ENCODE measurements around the gene LRRC4C. TPM values are rescaled to one million over a fixed set of nuclear protein-coding genes. Genes with fewer than 3 reads are reported as not detected.
"Not testable (repeated sequence)": the region's sequence is repeated elsewhere in the genome, so short reads cannot be mapped to it uniquely, and the experiment has no call there.

Gene LRRC4C
- total RNA-seq, 1 experiment from 2014 or later: not detected

- no peak for DNase-seq (ENCODE audit: low spot score)
Observed at GRCh38 chr11:40713083-40713482, 746.4 kb downstream of the LRRC4C start.

GRCh38 chr11:40701027-40701426 lies 758.4 kb downstream of the LRRC4C start:
- no peak for DNase-seq (ENCODE audit: low spot score)

DNA sequence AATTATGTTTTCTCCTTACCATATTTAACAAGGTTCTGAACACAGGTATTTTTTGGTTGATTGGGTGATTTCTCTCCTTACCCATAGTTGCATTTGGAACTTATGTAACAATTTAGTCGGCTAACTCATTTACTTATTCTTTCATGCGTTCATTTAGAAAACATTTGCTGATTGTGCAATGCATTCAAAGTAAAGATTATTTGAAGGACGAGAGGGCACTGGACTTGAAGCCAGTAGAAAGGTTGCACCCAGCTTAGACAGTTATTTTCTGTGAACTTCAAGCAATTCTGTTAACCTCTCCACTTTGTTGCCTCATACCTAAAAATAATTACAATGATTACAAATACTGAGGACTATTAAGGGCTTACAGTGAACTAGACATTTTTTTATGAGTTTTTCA lies 769.6 kb downstream of the LRRC4C start:
- no peak for DNase-seq (ENCODE audit: low spot score)

DNA sequence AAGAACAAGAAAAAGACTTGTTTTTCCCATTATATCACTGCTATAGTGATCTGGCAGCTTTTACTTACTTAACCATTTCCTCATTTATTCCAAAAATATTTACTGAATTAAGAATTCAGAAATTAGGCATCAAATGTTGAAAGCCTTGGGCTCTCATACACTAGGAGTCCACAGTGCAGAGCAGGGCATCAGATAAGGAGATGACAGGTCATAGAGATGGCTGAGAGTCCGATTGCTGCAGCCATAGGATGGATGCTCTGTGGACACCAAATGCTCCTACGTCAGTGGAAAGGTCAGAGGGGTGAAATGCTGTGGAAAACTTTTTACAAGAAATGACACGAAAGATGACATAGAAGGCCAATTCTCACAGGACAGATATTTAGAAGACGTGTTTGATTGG lies 771.1 kb downstream of the LRRC4C start:
- no peak for DNase-seq (ENCODE audit: low spot score)

DNA sequence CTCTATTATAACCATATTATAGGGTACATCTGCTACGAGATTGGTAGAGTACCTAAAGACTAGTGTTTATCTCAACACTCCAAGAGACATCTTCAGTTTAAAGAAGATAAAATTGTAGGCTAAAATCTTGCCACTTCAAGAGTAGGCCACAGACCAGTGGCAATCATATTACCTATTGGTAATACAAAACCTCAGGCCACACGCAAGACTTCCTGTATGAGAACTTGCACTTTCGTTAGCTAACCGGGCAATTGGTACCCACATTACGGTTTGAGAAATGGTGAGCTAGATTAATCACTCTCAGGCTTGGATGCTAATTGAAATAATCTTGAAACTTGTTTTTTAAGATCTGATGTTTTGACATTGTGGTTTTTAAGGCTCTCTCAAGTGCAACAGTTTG lies 772.7 kb downstream of the LRRC4C start:
- DNase-seq (ENCODE audit: low spot score): no peak

- peak; percentile 4 for DNase-seq (ENCODE audit: low spot score)
Observed at GRCh38 chr11:40683010-40683409, 776.4 kb downstream of the LRRC4C start.

DNA sequence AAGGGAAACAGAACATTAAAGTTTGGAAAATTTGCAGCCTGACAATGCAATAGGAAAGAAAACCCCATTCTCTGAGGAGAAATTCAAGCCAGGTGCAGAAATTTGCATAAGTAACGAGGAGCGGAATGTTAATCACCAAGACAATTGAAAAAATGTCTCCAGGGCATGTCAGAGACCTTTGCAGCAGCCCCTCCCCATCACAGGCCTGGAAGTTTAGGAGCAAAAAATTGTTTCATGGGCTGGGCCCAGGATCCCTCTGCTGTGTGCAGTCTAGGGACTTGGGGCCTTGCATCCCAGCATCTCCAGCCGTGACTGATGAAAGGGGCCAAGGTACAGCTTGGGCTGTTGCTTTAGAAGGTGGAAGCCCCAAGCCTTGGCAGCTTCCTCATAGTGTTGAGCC lies 780.2 kb downstream of the LRRC4C start:
- no peak for DNase-seq (ENCODE audit: low spot score)

- DNase-seq (ENCODE audit: low spot score): no peak
Observed at GRCh38 chr11:40647295-40647694, 812.2 kb downstream of the LRRC4C start.

DNA sequence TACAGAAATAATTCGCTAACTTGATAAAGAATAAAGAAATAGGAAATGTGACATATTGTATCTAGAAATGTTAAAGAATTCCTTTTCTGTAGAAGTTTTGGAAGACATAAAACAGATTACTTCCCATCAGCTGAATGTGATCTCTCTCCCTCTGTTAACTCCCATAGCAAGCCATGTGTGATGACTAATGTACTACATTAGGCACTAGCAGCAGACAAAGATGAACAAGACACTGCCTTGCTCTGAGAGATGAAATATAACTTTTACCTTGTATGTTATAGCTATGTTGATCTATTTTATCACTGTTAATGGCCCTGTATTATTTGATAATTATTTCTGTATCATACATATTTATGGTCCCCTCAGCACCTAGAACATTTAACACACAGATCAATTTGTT lies 817.2 kb downstream of the LRRC4C start:
- DNase-seq (ENCODE audit: low spot score): no peak

DNA sequence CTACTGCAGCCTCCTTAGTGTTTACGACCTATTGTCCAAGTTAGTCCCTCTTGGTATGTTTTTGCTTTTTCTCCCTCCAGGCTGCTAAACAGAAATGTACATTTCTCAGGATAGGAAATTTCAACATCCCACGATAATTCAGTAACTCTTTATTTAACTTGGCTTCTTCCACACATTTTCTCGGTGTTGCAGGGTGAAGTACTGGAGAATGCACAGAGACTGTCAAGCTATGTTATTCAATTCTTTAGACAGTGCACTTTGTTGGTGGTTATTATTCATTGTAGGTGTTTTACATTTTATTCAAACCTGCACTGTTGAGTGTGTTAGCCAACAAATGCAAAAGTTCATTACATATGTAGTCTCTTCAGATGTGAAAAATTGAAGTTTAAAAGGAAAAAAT lies 839.8 kb downstream of the LRRC4C start:
- no peak for DNase-seq (ENCODE audit: low spot score)

DNA sequence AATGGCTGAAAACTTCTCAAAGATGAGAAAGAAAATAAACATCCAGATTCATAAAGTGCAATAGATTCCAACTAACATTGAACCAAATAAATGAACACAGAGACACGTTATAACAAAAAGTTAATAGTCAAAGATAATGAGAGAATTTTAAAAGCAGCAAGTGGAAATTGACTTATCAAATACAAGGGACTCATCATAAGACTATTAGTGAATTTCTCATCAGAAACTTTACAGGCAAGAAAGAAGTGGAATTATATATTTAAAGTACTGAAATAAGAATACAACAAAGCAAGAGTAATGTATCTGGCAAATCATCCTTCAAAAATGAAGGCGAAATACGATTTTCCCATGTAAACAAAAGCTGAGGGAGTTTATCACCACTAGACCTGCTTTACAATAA lies 852.7 kb downstream of the LRRC4C start:
- DNase-seq (ENCODE audit: low spot score): no peak

GRCh38 chr11:40602866-40603552 lies 856.4 kb downstream of the LRRC4C start:
- DNase-seq (ENCODE audit: low spot score): no peak

GRCh38 chr11:40597546-40598113 lies 861.8 kb downstream of the LRRC4C start:
- DNase-seq (ENCODE audit: low spot score): no peak

- no peak for DNase-seq (ENCODE audit: low spot score)
Observed at GRCh38 chr11:40573254-40573891, 886.1 kb downstream of the LRRC4C start.

GRCh38 chr11:40569947-40570531 lies 889.4 kb downstream of the LRRC4C start:
- DNase-seq (ENCODE audit: low spot score): no peak

DNA sequence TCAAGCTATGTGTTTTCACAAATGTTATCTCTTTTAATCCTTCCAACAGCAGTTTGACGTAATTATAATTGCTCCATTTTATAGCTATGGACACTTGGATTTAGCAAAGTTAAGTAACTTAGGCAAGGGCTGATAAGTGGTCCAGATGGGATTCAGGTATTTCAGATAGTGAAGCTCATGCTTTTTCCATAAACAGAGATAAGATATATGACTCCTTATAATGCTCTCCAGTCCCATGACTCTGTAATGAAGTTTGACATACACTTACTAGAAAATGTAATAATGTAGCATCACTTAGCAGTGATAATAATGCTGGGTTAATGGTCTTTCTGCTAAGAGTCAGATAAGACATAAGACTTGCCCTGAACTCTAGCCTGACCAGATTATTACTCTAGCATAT lies 892.1 kb downstream of the LRRC4C start:
- no peak for DNase-seq (ENCODE audit: low spot score)

DNA sequence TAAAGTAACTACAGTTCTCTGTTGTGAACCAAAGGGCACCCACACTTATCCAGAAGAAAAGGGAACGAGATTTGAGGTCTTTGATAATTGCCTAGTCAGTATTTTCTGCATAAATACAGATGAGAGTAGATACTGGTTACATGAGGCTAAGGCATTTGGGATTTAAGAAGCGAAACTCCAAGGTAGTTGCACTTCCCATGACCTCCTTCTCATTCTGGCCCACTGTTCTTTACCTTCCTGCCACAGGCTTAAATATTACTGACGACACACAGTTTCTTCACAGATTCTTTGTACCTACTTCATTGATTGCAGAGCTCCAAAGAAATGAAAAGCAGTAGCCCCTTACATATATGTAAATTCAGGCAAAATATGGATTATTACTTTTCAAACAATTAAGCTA lies 915.3 kb downstream of the LRRC4C start:
- DNase-seq (ENCODE audit: low spot score): no peak

DNA sequence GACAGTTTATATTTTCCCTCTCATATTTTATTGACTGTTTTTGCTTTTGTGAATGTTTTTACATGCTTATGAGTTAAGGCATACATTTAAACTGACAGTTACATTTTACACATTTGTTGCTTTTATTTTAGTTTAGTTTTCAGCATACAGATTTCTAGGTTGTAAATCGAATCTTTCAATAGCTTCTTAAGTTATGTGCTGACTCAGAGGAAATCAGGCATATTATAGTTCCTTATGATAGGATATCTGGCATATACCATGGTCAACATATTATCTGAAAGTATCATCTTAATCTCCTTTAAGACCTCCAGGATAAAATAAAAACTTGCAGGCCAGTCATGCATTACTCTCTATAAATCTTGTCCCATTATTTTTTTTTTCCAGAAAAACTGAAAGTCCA lies 916.6 kb downstream of the LRRC4C start:
- no peak for DNase-seq (ENCODE audit: low spot score)

- no peak for DNase-seq (ENCODE audit: low spot score)
Observed at GRCh38 chr11:40537734-40538133, 921.7 kb downstream of the LRRC4C start.

DNA sequence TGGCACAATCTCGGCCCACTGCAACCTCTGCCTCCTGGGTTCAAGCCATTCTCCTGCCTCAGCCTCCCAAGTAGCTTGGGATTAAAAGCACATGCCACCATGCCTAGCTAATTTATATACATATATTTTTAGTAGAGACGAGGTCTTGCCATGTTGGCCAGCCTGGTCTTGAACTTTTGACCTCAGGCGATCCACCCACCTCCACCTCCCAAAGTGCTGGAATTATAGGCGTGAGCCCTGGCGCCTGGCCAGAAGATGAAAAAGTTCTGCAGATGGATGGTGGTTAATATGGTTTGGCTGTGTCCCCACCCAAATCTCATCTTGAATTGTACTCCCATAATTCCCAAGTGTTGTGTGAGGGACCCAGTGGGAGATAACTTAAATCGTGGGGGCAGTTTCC lies 937.4 kb downstream of the LRRC4C start:
- not testable (repeated sequence) for DNase-seq (ENCODE audit: low spot score)

GRCh38 chr11:40517122-40517521 lies 942.3 kb downstream of the LRRC4C start:
- no peak for DNase-seq (ENCODE audit: low spot score)

DNA sequence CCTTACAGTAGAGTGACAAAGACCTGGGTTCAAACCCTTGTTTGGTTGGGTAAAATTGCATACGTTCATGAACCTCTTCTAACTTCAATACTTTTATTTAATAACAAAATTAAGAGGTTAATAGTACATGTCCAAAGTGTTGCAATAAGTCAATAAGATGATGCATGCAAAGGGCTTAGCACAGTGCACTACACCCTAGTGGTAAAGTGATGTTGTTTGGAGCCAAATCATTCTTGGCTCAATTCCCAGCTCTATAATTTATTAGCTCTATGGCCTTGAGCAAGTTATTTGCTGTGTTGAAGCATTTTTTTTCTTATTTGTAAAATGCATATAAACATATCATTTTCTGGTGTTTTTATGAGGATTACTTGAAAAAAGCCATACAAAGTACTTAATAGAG lies 945.3 kb downstream of the LRRC4C start:
- peak; percentile 71 for DNase-seq (ENCODE audit: low spot score)

DNA sequence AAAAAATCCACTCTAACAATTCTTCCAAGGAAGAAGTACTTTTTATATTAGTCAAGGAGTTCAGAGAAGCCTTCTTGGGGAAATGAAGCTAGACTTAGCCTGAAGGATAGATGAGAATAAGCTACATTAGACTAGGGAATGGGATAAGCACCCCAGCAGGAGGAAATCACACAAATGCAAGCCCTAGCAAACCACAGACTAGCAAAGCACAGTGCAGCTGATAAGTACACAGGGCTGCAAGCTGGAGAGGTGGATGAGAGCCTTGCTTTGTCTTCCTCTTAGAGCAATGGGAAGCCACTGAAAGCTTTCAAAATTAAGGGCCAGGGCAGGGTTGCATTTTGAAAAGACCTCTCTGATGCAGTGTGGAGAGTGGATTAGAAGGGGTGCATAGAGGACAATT lies 946.2 kb downstream of the LRRC4C start:
- no peak for DNase-seq (ENCODE audit: low spot score)

Data from HT-29 (cell line).